Lower leg skin (tissue), 3 donors: Measurements from ENCODE around the gene PSD2.

Source experiments
- CTCF ChIP-seq, 3 donors: fragments of 450-650 bp; IDR thresholded peaks; one replicate each; pipeline ENCODE4 v1.5.1; 2016; ENCODE audit warnings: antibody characterized with exemption in 3 of 3, mild to moderate bottlenecking in 3 of 3, moderate library complexity in 2 of 3
- POLR2A ChIP-seq, 2 donors: fragments of 450-650 bp; IDR thresholded peaks; one replicate each; pipeline ENCODE4 v1.6.1; 2016 to 2017; ENCODE audit warnings: antibody characterized with exemption in 2 of 2, mild to moderate bottlenecking in 1 of 2, moderate library complexity in 1 of 2

GRCh38 chr5:139768807-139769465, 26.7 kb upstream of the PSD2 start:
- TF ChIP-seq CTCF (IDR thresholded peaks at IDR 0.05) (no peak), POLR2A (IDR thresholded peaks at IDR 0.05) (no peak)
